ENCODE data around the gene TSFM.
"Not testable (repeated sequence)": the region's sequence is repeated elsewhere in the genome, so short reads cannot be mapped to it uniquely, and the experiment has no call there.

TSFM gene

DNA sequence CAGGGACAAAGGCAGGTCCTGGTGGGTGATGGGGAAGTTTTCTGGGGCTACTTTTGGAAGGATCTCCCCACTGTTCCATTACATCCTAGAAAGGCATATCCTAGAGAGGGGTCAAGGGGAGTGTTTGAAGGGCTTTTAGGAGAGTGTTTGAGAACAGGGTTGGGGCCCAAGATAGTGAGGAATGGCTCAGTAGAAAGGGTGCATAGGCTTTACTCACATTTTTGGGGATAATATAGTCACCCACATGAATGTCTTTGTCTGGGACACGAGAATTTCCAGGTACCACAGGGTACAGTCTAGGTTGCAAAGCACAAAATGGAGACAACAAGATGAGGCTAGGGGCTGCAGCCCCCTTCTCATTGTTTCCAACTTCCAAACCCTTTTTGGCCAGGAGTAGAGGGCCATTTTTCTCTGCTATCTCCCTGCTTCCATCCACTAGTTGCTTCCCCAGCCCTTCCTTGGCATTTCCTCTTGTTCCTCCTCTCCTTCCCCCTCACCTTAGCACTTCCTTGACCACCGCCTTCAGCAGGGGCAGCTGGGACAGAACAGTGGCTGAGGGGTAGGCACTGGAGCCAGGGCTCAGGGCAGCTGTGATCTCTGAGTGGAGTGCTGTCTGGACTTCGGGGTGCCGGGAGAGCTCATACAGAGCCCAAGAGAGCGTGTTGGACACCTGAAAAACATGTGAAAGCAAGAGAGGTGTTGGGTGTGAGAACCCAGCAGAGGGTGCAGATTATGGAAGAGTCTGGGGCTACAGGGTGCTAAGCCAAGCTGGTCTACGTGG, 18.5 kb upstream of the TSFM start:
- no peak for DNase-seq (ENCODE audit: low spot score)

DNA sequence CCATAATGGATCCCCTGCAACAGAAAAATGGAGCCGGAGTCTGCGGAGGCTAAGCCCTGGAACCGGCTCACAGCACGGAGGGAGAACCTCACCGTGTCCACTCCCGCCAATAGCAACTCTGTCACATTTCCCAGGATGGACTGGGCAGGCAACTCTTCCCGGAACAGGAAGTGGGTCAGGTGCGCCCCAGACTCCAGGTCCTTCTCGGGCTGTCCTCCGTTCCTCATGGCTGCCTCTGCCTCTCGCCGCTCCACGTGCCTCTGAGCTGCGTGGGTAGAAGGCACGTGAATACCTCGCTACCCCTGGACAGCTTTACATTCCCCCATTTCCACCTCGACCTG, 18.0 kb upstream of the TSFM start:
- DNase-seq (ENCODE audit: low spot score), result no peak

DNA sequence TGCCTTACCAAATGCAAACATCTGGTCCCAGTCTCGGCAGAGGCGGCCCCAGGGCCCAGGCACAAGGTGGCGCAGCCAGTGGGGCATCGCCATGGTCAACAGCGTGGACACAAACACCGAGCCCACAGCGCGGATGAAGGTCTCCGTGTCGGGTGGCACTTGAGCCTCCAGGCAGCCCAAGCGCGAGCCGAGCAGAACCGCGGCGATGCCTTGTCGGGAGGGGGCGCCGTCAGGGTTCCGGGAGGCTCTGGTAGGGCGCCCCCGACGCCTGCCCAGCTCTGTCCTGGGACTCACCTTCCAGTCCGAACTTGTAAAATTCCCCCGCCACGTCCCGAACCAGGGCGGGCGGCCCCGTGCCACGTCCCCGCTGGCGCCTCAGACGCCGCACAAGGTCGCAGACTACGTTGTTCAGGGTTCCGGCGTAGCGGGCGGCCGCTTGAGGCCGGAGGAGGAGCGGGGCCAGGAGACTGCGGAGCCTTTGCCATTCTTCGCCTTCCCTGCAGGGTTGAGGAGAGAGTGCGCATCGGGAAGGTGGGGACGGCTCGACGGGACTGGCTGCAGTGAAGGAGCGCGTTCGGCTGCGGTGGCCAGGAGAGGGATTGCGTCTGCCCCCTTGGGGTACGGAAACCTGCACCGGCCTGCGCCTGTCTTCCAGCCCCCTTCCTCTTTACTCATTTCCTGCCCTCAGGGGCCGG, 17.4 kb upstream of the TSFM start:
- DNase-seq (ENCODE audit: low spot score), result no peak

DNA sequence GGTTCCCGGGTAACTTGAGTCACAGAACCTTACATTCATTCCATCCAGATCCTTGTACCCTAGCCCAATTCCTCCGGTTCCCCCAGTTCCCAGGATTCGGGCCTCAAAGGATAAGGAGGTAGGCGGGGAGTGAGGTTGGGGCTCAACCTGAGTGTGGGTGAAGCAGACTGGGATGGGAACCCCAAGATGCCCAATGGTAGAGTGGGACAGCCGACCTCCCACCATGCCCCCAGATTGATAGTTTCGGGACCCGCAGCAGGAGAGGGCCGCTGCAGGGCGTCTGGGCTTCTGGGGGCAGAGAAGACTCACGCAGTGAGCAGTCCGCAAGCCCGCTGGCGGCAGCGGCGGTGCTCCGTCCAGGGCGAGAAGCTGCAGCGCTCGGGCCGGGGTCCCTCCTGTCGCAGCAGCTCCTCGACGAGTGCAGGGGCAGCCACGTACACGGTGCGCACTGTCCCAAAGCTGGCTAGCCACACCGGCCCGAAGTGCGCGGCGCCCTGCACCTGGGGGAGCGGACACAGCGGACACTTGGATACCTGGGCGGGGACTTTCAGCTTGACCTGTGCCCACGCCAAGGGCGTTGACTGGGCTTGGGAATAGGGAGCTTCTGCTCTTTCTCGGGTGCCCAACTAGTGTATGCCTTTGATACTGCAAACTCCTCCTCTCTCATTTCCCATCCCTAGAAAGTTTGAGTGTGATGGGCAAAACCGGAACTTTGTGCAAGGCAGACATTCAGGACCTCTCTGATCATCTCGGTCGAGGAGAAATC, 16.7 kb upstream of the TSFM start:
- no peak for DNase-seq (ENCODE audit: low spot score)

DNA sequence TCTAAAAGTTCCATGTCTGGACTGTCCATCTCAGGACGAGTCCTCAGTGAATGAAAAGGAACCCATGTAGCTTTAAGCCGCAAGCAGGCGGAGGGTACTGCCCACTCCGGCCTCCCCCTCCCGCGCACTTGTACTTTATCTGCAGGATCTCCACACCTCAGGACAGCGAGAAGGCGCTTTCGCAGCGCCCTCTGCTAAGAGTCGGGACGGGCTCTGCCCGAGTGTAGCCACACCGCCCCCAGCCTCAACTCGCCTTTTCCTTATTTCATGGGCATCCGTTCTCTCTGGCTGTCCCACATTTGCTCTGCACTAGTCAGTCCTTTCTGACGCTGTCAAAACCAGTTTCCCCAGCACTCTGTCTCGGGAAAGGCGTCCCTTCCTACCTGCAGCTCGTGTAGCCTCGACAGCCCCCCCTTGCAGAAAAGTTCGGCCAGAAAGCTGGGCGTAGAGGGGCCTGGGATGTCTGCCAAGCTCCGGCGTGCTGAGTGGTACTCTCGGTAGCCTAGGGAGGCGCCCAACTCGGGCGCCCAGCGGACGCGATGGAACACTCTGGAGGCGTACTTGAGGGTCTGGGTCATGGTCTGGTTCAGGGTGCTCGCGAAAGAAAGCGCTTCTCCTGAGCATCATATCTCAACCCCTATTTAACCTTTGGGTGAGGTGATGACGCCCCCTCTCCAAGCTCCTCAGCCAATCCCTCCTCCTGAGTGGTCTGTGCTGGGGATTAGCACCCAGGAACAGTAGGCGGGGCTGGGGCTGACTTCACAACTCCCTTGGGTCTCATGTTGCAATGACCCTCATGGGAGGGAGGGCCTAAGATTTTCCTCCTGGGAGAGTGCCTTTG, 15.9 kb upstream of the TSFM start, which contains the start of gene CYP27B1:
Gene CYP27B1, minus strand, starts transcription at position 615 of the 841 bp plus-strand sequence. Its CDS starts 37 bp downstream, at position 578.
- no peak for DNase-seq (ENCODE audit: low spot score)

DNA sequence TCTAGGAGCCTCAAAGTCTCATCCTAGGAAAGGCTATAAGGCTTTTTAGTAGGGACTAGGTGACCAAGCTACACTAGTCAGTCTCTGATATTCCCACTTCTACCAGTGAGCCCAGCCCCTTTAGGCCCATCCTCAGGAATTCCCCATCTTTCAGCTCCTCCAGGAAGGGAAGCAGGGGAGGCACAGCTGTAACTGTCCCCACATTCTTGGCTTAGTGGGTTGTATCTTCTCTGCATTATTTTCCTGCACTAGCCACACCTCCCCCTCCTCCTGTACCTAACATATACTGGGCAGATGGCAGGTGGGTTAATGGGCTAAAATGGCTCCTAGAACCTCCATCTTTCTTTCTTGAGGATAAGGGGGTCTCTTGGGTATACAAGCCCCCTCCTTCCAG, 15.3 kb upstream of the TSFM start:
- DNase-seq (ENCODE audit: low spot score), result no peak

DNA sequence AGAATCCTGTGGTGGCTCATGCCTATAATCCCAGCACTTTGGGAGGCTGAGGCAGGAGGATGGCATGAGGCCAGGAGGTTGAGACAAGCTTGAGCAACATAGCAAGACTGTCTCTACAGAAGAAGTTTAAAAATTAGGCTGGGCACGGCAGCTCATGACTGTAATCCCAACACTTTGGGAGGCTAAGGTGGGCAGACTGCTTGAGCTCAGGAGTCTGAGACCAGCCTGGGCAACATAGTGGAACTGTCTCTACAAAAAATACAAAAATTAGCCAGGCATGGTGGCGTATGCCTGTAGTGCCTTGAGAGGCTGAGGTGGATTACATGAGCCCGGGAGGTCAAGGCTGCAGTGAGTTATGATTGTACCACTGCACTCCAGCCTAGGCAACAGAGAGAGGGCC, 14.7 kb upstream of the TSFM start:
- no peak for DNase-seq (ENCODE audit: low spot score)

DNA sequence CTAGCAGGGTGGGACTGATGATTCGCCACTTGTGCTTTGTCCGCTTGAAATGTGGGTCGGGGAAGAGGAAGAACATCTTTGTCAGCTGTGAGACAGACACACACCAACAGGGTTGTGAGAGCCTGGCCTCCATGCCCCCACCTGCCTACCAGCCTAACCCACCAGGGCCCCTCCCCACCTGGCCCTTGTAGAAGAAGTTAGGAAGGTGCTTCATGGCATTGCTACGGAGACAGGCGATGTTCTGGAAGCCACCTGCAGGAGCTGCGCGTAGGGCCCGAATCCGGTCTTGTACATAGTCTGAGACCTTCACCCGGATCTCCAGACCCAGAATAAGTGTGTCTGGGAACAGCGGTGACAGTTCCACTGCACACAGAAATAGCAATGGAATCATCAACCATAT, 13.0 kb upstream of the TSFM start:
- DNase-seq (ENCODE audit: low spot score), result no peak

DNA sequence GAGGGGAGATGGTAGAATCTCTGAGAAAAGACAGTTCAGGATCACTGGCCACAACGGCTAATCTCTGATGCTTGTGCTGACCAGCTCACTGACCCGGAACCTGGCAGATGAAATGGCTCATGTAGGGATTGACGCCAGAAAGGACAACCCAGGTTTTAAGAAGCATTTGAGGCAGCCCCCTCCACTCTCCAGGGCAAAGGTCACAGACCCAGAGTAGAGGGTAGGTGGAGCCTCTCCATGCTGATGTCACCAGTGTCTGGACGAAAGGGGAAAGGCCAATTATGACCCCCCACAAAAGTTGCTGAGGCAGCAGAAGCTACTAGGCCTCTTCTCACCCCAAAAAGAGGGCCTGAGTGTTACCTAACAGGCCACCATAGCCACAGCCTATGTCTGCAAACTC, 11.9 kb upstream of the TSFM start:
- no peak for DNase-seq (ENCODE audit: low spot score)

DNA sequence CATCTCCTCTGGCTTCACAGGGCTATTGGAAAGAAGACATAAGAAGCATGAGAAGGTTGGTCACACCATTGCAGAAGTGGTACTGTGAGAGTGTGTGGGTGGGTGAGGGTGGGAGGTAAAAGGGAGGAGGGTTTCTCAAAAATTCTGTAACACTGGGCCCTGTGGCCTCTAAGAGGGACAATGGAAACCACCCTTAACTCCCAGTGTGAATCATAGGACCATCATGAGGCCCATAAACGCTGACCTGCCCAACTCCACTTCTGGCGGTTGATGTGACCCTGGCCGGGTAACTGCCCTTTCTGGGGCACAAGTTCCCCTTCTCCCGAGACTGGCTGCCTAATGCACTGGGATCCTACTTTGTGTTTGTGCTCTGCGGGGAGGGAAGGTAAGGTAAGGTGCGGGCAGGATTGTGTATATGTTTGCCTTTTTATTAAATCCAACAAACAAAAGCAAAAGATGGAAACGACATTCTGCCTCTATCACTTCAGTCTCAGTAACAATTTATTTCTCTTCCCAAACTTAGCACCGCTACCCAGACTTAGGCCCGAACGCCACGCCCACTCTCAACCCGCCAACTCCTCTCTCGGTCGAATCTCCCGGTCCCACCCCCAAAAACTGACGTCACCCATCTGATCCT, 11.2 kb upstream of the TSFM start:
- DNase-seq (ENCODE audit: low spot score), result peak; percentile 95

DNA sequence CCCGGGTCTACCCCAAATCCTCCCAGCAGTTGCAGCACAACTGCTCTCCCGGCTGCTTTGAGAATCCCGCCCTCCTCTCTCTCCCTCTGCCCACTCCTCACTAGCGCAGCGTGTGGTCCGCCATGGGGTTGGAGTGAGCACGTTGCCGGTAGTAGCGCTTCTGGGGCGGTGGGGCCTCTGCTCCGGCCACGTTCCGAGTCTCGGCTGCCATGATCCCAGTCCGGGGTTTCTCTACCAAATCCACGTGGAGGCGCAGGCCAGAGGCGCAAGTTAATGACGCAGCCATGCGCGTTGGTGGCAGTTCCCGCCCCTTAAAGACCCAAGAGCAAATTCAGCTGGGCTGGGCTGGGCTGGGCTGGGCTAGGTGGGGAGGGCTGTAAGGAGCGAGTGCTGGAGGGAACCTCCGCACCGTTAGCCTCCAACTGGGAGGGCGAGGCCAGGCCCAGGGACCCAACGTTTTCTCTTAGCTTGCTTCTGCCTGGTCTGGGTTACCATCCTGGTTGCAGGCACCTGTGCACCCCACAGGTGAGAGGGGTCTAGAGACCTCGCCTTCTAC, 10.6 kb upstream of the TSFM start, which contains the start of gene METTL1:
Gene METTL1, minus strand, starts transcription at position 233 of the 556 bp plus-strand sequence. Its CDS starts 22 bp downstream, at position 211.
- peak; percentile 93 for DNase-seq (ENCODE audit: low spot score)

DNA sequence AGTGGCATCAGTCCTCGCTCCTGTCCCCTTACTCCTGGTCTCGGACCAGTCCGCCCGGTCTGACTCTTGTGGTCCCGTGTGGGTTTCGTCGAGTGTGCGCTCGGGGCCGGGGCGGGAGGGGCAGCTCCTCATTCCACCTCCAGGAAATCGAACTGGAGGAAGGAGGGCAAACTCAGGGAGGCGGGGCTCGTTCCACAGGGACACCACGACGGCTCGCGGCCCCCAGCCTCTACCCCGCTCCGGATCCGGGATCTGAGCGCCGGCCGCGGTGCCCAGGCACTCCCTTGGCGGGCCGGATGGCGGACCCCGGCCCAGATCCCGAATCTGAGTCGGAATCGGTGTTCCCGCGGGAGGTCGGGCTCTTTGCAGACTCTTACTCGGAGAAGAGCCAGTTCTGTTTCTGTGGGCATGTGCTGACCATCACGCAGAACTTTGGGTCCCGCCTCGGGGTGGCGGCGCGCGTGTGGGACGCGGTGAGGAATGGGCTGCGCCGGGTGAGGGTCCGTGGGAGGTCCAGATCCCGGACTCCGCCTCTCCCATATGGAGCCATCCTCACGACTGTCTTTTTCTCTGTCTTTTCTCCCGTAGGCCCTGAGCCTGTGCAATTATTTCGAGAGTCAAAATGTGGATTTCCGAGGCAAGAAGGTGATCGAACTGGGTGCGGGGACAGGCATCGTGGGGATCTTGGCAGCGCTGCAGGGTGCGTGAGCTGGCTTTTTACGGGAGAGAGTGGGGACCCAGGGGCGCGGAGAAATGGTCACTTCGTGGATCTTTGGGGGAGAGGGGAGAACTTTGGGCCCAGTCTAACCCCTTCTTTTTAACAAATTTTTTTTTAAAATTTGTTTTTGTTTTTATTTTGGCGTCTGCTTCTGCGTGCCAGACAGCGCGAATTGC, 9.9 kb upstream of the TSFM start, which contains the start of gene EEF1AKMT3:
Gene EEF1AKMT3, plus strand, starts transcription at position 186 of the 894 bp plus-strand sequence. Its CDS starts 111 bp downstream, at position 297.
- DNase-seq (ENCODE audit: low spot score), result peak; percentile 52

DNA sequence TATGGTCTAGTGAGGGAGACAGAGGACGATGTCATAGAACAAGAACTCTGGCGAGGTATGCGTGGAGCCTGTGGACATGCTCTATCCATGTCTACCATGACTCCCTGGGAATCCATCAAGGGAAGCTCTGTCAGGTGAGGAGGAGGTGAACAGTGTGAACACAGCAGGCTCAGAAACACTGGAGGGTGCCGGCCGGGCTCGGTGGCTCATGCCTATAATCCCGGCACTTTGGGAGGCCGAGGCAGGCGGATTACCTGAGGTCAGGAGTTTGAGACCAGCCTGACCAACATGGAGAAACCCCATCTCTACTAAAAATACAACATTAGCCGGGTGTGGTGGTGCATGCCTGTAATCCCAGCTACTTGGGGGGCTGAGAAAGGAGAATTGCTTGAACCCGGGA, 8.0 kb upstream of the TSFM start:
- DNase-seq (ENCODE audit: low spot score), result not testable (repeated sequence)

DNA sequence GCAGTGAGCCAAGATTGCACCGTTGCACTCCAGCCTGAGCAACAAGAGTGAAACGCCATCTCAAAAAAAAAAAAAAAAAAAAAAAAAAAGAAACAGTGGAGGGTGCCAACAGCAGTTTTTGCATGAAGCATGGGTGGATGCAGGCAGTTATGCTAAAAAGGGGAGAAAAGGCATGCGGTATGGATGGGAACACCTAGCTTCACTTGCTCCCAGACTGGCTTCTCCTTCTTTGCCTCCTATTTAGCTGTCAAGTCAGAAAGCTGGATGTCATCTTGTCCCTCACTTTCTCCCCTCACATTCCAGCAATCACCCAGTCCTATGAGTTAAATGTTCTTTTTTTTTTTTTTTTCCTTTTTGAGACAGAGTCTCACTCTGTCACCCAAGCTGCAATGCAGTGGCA, 7.5 kb upstream of the TSFM start:
- no peak for DNase-seq (ENCODE audit: low spot score)

DNA sequence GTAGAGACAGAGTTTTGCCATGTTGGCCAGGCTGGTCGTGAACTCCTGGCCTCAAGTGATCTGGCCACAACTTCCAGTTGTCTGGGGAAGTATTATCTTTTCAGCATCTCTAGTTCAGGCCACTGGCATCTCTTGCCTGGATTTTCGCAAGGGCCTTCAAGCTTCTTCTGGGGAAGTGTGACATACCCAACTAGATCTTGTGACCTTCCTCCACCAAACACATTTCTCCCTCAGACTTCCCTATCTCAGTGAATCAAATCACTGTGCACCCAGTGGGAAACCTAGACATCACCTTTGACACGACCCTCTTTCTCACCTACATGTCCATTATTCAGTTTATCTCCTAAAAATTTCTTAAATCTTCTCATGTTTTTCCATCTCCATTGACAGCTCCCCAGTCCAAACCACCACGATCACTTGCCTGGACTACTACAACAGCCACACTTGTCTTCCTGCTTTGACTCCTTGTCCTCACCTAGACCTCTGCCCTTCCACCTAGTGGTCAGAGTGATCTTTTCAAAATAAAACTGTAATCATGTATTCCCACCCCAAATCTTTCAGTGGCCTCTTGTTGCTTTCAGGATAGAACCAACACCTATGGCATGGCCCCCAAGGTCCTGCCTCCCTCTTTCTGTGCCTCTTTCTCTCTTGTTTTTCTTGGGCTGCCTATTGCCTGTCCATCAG, 6.9 kb upstream of the TSFM start:
- DNase-seq (ENCODE audit: low spot score), result no peak

DNA sequence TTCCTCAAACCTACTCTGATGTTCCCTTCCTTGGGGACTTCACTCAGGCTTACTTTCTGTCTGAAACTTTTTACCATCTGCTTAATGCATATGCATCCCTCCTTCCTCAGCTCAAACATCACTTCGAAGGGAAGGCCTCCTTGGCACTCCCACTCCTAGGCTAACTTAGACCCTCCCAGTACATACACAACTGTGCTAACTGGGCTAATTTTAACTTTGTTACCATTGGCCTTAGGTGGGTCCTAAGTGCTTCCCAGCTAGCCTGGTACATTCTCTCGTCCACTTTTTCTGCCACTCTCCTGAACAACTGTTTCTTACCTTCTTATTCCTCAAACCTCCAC, 6.4 kb upstream of the TSFM start:
- DNase-seq (ENCODE audit: low spot score), result no peak

DNA sequence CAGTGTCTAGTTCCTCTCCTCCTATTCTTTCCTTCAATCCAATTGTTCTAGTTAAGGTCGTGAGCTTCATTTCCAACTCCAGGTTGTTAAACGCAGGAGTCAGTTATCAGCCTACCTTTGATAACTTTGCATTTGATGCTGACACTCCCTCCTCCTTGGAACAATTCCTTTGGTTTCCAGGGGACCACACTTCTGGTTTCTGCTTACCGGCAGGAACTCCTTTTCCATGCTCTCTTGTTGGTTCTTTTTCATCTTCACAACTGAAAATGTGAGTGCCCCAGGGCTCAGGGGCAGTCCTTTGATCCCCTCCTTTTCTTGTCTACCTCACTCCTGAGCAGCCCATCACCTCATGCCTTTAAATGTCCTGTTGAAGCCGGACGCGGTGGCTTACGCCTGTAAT, 5.2 kb upstream of the TSFM start:
- no peak for DNase-seq (ENCODE audit: low spot score)

DNA sequence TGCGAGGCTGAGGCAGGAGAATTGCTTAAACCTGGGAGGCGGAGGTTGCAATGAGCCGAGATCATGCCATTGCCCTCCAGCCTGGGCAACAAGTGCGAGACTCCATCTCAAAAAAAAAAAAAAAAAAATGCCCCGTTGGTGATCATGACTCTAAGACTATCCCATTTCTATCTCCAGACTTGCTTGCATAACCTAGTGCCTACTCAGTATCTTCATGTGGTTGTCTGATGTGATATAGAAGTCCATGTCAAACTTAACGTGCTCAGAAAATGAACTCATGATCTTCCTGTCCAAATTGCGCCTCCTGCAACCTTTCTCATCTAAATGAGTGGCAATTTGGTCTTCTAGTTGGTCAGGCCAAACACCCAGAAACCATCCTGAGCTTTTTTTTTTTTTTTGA, 4.7 kb upstream of the TSFM start:
- DNase-seq (ENCODE audit: low spot score), result no peak

DNA sequence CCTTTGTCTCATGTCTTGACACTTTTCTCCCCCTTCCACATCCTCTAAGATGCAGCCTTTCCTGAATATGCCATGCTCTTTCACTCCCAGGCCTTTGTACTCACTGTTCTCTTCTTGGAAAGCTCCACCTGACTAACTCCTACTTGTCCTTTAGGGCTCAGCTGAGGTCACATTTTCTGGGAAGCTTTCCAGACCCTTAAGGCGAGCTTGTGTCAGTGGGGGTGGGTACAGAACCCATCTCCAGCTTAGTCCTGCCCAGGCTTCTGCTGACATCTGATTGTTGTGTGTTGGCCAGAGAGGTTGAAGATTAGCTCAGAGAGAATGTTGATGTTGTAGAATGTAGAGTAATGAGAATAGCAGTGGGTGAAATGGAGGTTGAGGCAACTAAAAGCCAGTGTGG, 2.9 kb upstream of the TSFM start:
- no peak for DNase-seq (ENCODE audit: low spot score)
